H1 (cell line): ENCODE measurements around the gene DSCAM. TPM values are rescaled to one million over a fixed set of nuclear protein-coding genes. Genes with fewer than 3 reads are reported as not detected.

ENCODE experiments used
- POU5F1 ChIP-seq: IDR thresholded peaks from 2 replicates; pipeline ENCODE4 v1.6.1; 2011; ENCODE audit warnings: low read depth, mild to moderate bottlenecking, low read length, moderate library complexity
- polyA plus RNA-seq, 7 experiments: library from polyadenylated mRNA; depleted of rRNA in 3 of 7; stranded (reverse) in 5 of 7; unstranded in 2 of 7; fragments of >200 nt in 5 of 7; fragments of 200-250 nt in 2 of 7; gene quantifications; 1 replicate in 5 of 7; 2 replicates in 1 of 7; 4 replicates in 1 of 7; pipeline versions ENCODE4 v1.2.1 to v1.2.3, GENCODE V29; 2011 to 2013; ENCODE audit warnings: missing spikeins in 2 of 7, mixed read lengths in 2 of 7
- total RNA-seq: library from RNA; stranded (reverse); fragmentation: NEBNext Ultra II Directional; extraction: Animal tissue kit (Norgen Biotek cat#: 25700); gene quantifications from 2 replicates; pipeline ENCODE4 v1.2.1, GENCODE V29; 2021

The DSCAM gene
- total and polyA plus RNA-seq, 2 of the 8 experiments (the other 6 are each of a cell fraction or from before 2014, with no cell fraction given) = 0.02 to 0.15 TPM

DNA sequence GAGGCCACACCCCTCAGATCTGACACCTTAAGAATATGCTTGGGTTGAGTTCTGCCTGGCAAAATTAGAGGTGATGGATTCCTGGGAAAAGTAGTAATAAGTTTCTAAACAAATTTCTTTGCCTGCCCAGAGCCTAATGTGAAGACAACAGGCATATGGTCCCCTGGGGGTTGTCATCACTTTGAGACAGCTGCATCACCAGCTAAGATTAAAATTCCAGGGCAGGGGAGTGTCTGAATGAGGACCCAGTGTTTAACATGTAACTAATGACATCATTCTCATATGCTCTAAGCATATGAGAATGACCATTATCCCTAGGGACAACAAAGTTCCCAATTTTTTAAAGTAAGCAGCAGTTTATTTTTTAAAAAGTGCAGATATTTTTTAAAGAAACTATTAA is 547.5 kb downstream of the DSCAM start (continued):
- no peak for TF ChIP-seq POU5F1
